ENCODE results near the gene SAXO1. TPM values are rescaled to one million over a fixed set of nuclear protein-coding genes. Genes with fewer than 3 reads are reported as not detected.

SAXO1 gene
- total RNA-seq, 1 experiment from 2014 or later = not detected

DNA sequence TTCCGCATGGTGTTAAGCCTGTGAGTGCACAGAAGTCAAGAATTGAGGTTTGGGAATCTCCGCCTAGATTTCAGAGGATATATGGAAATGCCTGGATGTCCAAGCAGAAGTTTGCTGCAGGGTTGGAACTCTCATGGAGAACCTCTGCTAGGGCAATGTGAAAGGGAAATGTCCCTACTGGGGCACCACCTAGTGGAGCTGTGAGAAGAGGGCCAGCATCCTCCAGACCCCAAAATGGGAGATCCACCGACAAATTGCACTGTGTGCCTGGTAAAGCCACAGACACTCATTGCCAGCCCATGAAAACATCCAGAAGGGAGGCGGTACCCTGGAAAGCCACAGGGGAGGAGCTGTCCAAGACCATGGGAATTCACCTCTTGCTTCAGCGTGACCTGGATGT, 3.6 kb upstream of the SAXO1 start:
- H3K4me3 Mint-ChIP-seq (ENCODE audit: unreplicated experiment) = no peak overlapping the region
- POLR2A ChIA-PET = no interaction called here
- TF ChIP-seq CTCF (IDR thresholded peaks at IDR 0.05; ENCODE audit: unreplicated experiment) = no peak
- H3K4me1 Mint-ChIP-seq (ENCODE audit: insufficient read depth, unreplicated experiment) = no peaks in the 10 kb centered on the region
- DNase-seq (ENCODE audit: unreplicated experiment) = no peak
- H3K27me3 Mint-ChIP-seq (ENCODE audit: insufficient read depth, unreplicated experiment) = no peaks in the 10 kb centered on the region
- CTCF ChIA-PET = interaction anchor here (0.6 to 1.1 kb wide), 5 partner anchors 8 to 1355 kb away, joined by 3 to 6 read pairs (median 4); no protein-coding TSS in a partner anchor
- BruUV-seq (replicated peaks) = no TSS peak
- intact Hi-C loops (cut with micrococcal nuclease) = no loop called here
- H3K36me3 Mint-ChIP-seq (ENCODE audit: insufficient read depth, unreplicated experiment) = no peaks in the 10 kb centered on the region
- H3K27ac Mint-ChIP-seq (ENCODE audit: low read depth, unreplicated experiment) = no peak overlapping the region
- no peaks in the 10 kb centered on the region for H3K9me3 Mint-ChIP-seq (ENCODE audit: unreplicated experiment)

- H3K9me3 Mint-ChIP-seq (ENCODE audit: unreplicated experiment) = no peaks in the 10 kb centered on the region
- H3K4me1 Mint-ChIP-seq (ENCODE audit: insufficient read depth, unreplicated experiment) = peaks cover 11% of the 10 kb centered on the region
- H3K4me3 Mint-ChIP-seq (ENCODE audit: unreplicated experiment) = no peak overlapping the region
- DNase-seq (ENCODE audit: unreplicated experiment) = no peak
- no peaks in the 10 kb centered on the region for H3K36me3 Mint-ChIP-seq (ENCODE audit: insufficient read depth, unreplicated experiment)
- CTCF ChIA-PET = interaction anchor here (0.8 to 1.0 kb wide), 2 partner anchors 10 to 778 kb away, joined by 3 to 4 read pairs; no protein-coding TSS in a partner anchor
- no TSS peak for BruUV-seq (replicated peaks)
- no peak overlapping the region for H3K27ac Mint-ChIP-seq (ENCODE audit: low read depth, unreplicated experiment)
- POLR2A ChIA-PET = no interaction called here
- TF ChIP-seq CTCF (IDR thresholded peaks at IDR 0.05; ENCODE audit: unreplicated experiment) = no peak
- intact Hi-C loops (cut with micrococcal nuclease) = no loop called here
- H3K27me3 Mint-ChIP-seq (ENCODE audit: insufficient read depth, unreplicated experiment) = no peaks in the 10 kb centered on the region
Measured at GRCh38 chr9:19032406-19032805, 603 bp downstream of the SAXO1 start.

- CTCF ChIA-PET = interaction anchor here (0.7 to 5.5 kb wide), 3 partner anchors 85 to 1220 kb away, joined by 3 to 95 read pairs (median 3); no protein-coding TSS in a partner anchor
- BruUV-seq (replicated peaks) = no TSS peak
- Mint-ChIP-seq H3K9me3 (ENCODE audit: unreplicated experiment) (no peaks in the 10 kb centered on the region), H3K4me3 (ENCODE audit: unreplicated experiment) (no peak overlapping the region), H3K36me3 (ENCODE audit: insufficient read depth, unreplicated experiment) (no peaks in the 10 kb centered on the region), H3K27me3 (ENCODE audit: insufficient read depth, unreplicated experiment) (no peaks in the 10 kb centered on the region), H3K4me1 (ENCODE audit: insufficient read depth, unreplicated experiment) (peaks cover 11% of the 10 kb centered on the region), H3K27ac (ENCODE audit: low read depth, unreplicated experiment) (no peak overlapping the region)
- intact Hi-C loops (cut with micrococcal nuclease) = no loop called here
- POLR2A ChIA-PET = no interaction called here
- no peak for TF ChIP-seq CTCF (IDR thresholded peaks at IDR 0.05; ENCODE audit: unreplicated experiment)
- peak; percentile 8 for DNase-seq (ENCODE audit: unreplicated experiment)
Measured at GRCh38 chr9:19030899-19031298, 2.1 kb downstream of the SAXO1 start.

- DNase-seq (ENCODE audit: unreplicated experiment) = peak; percentile 79
- H3K4me3 Mint-ChIP-seq (ENCODE audit: unreplicated experiment) = no peak overlapping the region
- H3K27me3 Mint-ChIP-seq (ENCODE audit: insufficient read depth, unreplicated experiment) = peaks cover 2% of the 10 kb centered on the region
- no peaks in the 10 kb centered on the region for H3K9me3 Mint-ChIP-seq (ENCODE audit: unreplicated experiment)
- ChIA-PET POLR2A (interaction anchor here (0.6 to 1.2 kb wide), 2 partner anchors 20 to 853 kb away, joined by 3 to 7 read pairs; partner anchors contain the start of gene RRAGA), CTCF (interaction anchor here (0.6 to 5.5 kb wide), 61 partner anchors 8 to 1502 kb away, joined by 3 to 95 read pairs (median 4); no protein-coding TSS in a partner anchor)
- peaks cover 11% of the 10 kb centered on the region for H3K4me1 Mint-ChIP-seq (ENCODE audit: insufficient read depth, unreplicated experiment)
- intact Hi-C loops (cut with micrococcal nuclease) = loop anchor here (1.0 to 5.0 kb wide), 5 partner anchors 428 to 1498 kb away; no protein-coding TSS in a partner anchor
- H3K27ac Mint-ChIP-seq (ENCODE audit: low read depth, unreplicated experiment) = no peak overlapping the region
- no TSS peak for BruUV-seq (replicated peaks)
- H3K36me3 Mint-ChIP-seq (ENCODE audit: insufficient read depth, unreplicated experiment) = no peaks in the 10 kb centered on the region
- peak; percentile 64 for TF ChIP-seq CTCF (IDR thresholded peaks at IDR 0.05; ENCODE audit: unreplicated experiment)
Measured at GRCh38 chr9:19028835-19029451, 4.1 kb downstream of the SAXO1 start.

All from MCF 10A (cell line).